ENCODE results near the gene LPIN2. TPM values are rescaled to one million over a fixed set of nuclear protein-coding genes. Genes with fewer than 3 reads are reported as not detected.

Gene LPIN2
- total and polyA plus RNA-seq, 3 experiments from 2014 or later: 68.6 to 83.2 (median 82.9) TPM

- Histone ChIP-seq H3K4me3 (ENCODE audit: low read length) (no peak overlapping the region), H3K4me1 (ENCODE audit: insufficient read depth, low read length) (peaks cover 70% of the 10 kb centered on the region), H3K27ac (ENCODE audit: low read depth, low read length) (peak overlapping the region; percentile 83), H3K36me3 (ENCODE audit: insufficient read depth, low read length) (no peaks in the 10 kb centered on the region), H3K27me3 (ENCODE audit: insufficient read depth, low read length, poor library complexity, severe bottlenecking) (no peaks in the 10 kb centered on the region), H3K9me3 (ENCODE audit: low read length) (no peaks in the 10 kb centered on the region)
- POLR2A ChIA-PET: no interaction called here
- Mint-ChIP-seq H3K27me3 (no peaks in the 10 kb centered on the region), H3K36me3 (peaks cover 2 to 13% (median 7%) of the 10 kb centered on the region in 3 donors), H3K4me3 (no peak overlapping the region), H3K9me3 (no peaks in the 10 kb centered on the region), H3K4me1 (peaks cover 68 to 78% (median 72%) of the 10 kb centered on the region in 3 donors), H3K27ac (peak overlapping the region; percentile 86 to 98 (median 97))
- no peak for DNase-seq
- CTCF ChIA-PET: interaction anchor here (2.5 kb wide), 1 partner anchor 63 kb away, joined by 12 read pairs; no protein-coding TSS in a partner anchor
These were observed 44.6 kb upstream of the LPIN2 start for GRCh38 chr18:3057526-3057925.

DNA sequence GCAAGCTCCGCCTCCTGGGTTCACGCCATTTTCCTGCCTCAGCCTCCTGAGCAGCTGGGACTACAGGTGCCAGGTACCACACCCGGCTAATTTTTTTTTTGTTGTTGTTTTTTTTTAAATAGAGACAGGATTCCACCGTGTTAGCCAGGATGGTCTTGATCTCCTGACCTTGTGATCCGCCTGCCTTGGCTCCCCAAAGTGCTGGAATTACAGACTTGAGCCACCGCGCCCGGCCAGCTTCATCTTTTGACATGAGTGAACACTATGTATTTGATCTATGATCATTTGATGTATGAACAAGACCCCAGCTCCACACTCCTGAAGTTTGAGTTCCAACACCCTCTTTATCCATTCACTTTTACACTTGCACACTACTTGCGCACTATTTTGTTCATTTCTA lies 43.4 kb upstream of the LPIN2 start:
- Histone ChIP-seq H3K27ac (ENCODE audit: low read depth, low read length) (no peak overlapping the region), H3K9me3 (ENCODE audit: low read length) (no peaks in the 10 kb centered on the region), H3K36me3 (ENCODE audit: insufficient read depth, low read length) (no peaks in the 10 kb centered on the region), H3K4me3 (ENCODE audit: low read length) (no peak overlapping the region), H3K4me1 (ENCODE audit: insufficient read depth, low read length) (peaks cover 70% of the 10 kb centered on the region), H3K27me3 (ENCODE audit: insufficient read depth, low read length, poor library complexity, severe bottlenecking) (no peaks in the 10 kb centered on the region)
- Mint-ChIP-seq H3K36me3 (peaks cover 2 to 15% (median 2%) of the 10 kb centered on the region in 3 donors), H3K9me3 (no peaks in the 10 kb centered on the region), H3K27me3 (no peaks in the 10 kb centered on the region), H3K27ac (peak overlapping the region in 7 of 8 donors; percentile 48 to 98 (median 97)), H3K4me3 (no peak overlapping the region), H3K4me1 (peaks cover 65 to 78% (median 72%) of the 10 kb centered on the region in 3 donors)
- CTCF ChIA-PET: interaction anchor here (0.8 to 2.5 kb wide), 4 partner anchors 62 to 95 kb away, joined by 3 to 12 read pairs (median 5); no protein-coding TSS in a partner anchor
- POLR2A ChIA-PET: no interaction called here
- no peak for DNase-seq

GRCh38 chr18:3055816-3056215 lies 42.9 kb upstream of the LPIN2 start:
- POLR2A ChIA-PET: interaction anchor here (0.6 kb wide), 1 partner anchor 19 kb away, joined by 6 read pairs; no protein-coding TSS in a partner anchor
- Mint-ChIP-seq H3K27me3 (peaks cover 0 to 2% of the 10 kb centered on the region in 2 donors), H3K4me3 (no peak overlapping the region), H3K9me3 (no peaks in the 10 kb centered on the region), H3K4me1 (peaks cover 60 to 73% (median 67%) of the 10 kb centered on the region in 3 donors), H3K36me3 (peaks cover 0 to 15% (median 2%) of the 10 kb centered on the region in 3 donors), H3K27ac (no peak overlapping the region)
- Histone ChIP-seq H3K9me3 (ENCODE audit: low read length) (no peaks in the 10 kb centered on the region), H3K27ac (ENCODE audit: low read depth, low read length) (no peak overlapping the region), H3K27me3 (ENCODE audit: insufficient read depth, low read length, poor library complexity, severe bottlenecking) (no peaks in the 10 kb centered on the region), H3K4me3 (ENCODE audit: low read length) (no peak overlapping the region), H3K36me3 (ENCODE audit: insufficient read depth, low read length) (no peaks in the 10 kb centered on the region), H3K4me1 (ENCODE audit: insufficient read depth, low read length) (peaks cover 65% of the 10 kb centered on the region)
- CTCF ChIA-PET: interaction anchor here (0.8 to 2.5 kb wide), 4 partner anchors 61 to 96 kb away, joined by 3 to 12 read pairs (median 5); no protein-coding TSS in a partner anchor
- DNase-seq: no peak

DNA sequence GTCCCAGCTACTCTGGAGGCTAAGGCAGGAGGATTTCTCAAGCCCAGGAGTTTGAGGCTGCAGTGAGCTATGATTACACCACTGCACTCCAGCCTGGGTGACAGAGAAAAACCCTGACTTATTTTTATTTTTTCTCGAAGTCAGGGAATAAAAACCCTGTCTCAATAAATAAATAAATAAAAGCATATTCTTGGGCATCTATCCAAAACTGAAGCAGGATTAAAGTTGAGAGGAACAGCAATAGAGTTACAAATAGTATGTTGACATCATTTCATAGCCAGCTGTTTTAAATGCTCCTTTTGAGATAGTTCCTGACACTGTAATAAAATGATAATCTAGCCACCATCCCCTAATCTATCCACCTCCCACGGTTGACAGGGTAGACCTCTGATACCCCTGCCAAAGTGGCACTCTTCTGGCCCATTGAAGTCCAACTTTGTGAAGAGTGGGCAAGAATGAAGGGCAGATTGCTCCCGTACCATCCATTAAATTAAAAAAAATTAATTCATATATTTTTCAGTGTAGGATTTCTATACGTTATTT lies 42.3 kb upstream of the LPIN2 start:
- Mint-ChIP-seq H3K4me3 (no peak overlapping the region), H3K4me1 (peaks cover 54 to 67% (median 61%) of the 10 kb centered on the region in 3 donors), H3K9me3 (no peaks in the 10 kb centered on the region), H3K36me3 (peaks cover 0 to 15% (median 2%) of the 10 kb centered on the region in 3 donors), H3K27me3 (peaks cover 0 to 2% of the 10 kb centered on the region in 2 donors), H3K27ac (peak overlapping the region in 3 of 8 donors; percentile 24 to 61 (median 45))
- H3K4me1 ChIP-seq (ENCODE audit: insufficient read depth, low read length): peaks cover 59% of the 10 kb centered on the region
- POLR2A ChIA-PET: interaction anchor here (0.6 kb wide), 1 partner anchor 19 kb away, joined by 6 read pairs; no protein-coding TSS in a partner anchor
- H3K36me3 ChIP-seq (ENCODE audit: insufficient read depth, low read length): no peaks in the 10 kb centered on the region
- H3K9me3 ChIP-seq (ENCODE audit: low read length): no peaks in the 10 kb centered on the region
- CTCF ChIA-PET: interaction anchor here (1.7 to 2.5 kb wide), 2 partner anchors 61 to 74 kb away, joined by 7 to 12 read pairs; no protein-coding TSS in a partner anchor
- H3K27me3 ChIP-seq (ENCODE audit: insufficient read depth, low read length, poor library complexity, severe bottlenecking): no peaks in the 10 kb centered on the region
- DNase-seq: no peak
- H3K27ac ChIP-seq (ENCODE audit: low read depth, low read length): no peak overlapping the region
- no peak overlapping the region for H3K4me3 ChIP-seq (ENCODE audit: low read length)

DNA sequence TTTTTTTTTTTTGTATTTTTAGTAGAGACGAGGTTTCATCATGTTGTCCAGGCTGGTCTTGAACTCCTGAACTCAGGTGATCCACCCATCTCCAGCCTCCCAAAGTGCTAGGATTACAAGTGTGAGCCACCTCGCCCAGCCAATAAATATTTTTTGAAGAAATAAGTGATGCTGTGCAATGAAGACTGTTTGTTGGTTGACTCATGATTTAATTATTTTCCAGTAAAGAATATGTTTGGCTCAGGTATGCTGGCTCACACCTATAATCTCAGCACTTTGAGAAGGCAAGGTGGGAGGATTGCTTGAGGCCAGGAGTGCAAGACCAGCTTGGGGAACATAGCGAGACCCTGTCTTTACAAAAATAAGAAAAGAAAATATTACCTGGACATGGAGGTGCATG lies 41.8 kb upstream of the LPIN2 start:
- CTCF ChIA-PET: interaction anchor here (1.7 kb wide), 1 partner anchor 74 kb away, joined by 7 read pairs; no protein-coding TSS in a partner anchor
- no peak for DNase-seq
- Histone ChIP-seq H3K27ac (ENCODE audit: low read depth, low read length) (no peak overlapping the region), H3K4me3 (ENCODE audit: low read length) (no peak overlapping the region), H3K27me3 (ENCODE audit: insufficient read depth, low read length, poor library complexity, severe bottlenecking) (no peaks in the 10 kb centered on the region), H3K4me1 (ENCODE audit: insufficient read depth, low read length) (peaks cover 54% of the 10 kb centered on the region), H3K9me3 (ENCODE audit: low read length) (no peaks in the 10 kb centered on the region), H3K36me3 (ENCODE audit: insufficient read depth, low read length) (no peaks in the 10 kb centered on the region)
- Mint-ChIP-seq H3K36me3 (peaks cover 0 to 15% (median 2%) of the 10 kb centered on the region in 3 donors), H3K9me3 (no peaks in the 10 kb centered on the region), H3K4me1 (peaks cover 51 to 62% (median 57%) of the 10 kb centered on the region in 3 donors), H3K27ac (peak overlapping the region in 1 of 8 donors; percentile 61), H3K4me3 (no peak overlapping the region), H3K27me3 (peaks cover 0 to 2% of the 10 kb centered on the region in 2 donors)
- POLR2A ChIA-PET: no interaction called here

GRCh38 chr18:3054214-3054613 lies 41.3 kb upstream of the LPIN2 start:
- no peak overlapping the region for H3K27ac ChIP-seq (ENCODE audit: low read depth, low read length)
- Mint-ChIP-seq H3K4me1 (peaks cover 48 to 57% (median 51%) of the 10 kb centered on the region in 3 donors), H3K9me3 (no peaks in the 10 kb centered on the region), H3K27me3 (peaks cover 0 to 2% of the 10 kb centered on the region in 2 donors), H3K4me3 (peak overlapping the region in 1 of 7 donors; percentile 24), H3K27ac (peak overlapping the region in 2 of 8 donors; percentile 2 to 90), H3K36me3 (peaks cover 0 to 15% (median 2%) of the 10 kb centered on the region in 3 donors)
- no peaks in the 10 kb centered on the region for H3K27me3 ChIP-seq (ENCODE audit: insufficient read depth, low read length, poor library complexity, severe bottlenecking)
- ChIA-PET POLR2A (no interaction called here), CTCF (no interaction called here)
- DNase-seq: no peak
- peaks cover 50% of the 10 kb centered on the region for H3K4me1 ChIP-seq (ENCODE audit: insufficient read depth, low read length)
- no peaks in the 10 kb centered on the region for H3K9me3 ChIP-seq (ENCODE audit: low read length)
- no peak overlapping the region for H3K4me3 ChIP-seq (ENCODE audit: low read length)
- no peaks in the 10 kb centered on the region for H3K36me3 ChIP-seq (ENCODE audit: insufficient read depth, low read length)

DNA sequence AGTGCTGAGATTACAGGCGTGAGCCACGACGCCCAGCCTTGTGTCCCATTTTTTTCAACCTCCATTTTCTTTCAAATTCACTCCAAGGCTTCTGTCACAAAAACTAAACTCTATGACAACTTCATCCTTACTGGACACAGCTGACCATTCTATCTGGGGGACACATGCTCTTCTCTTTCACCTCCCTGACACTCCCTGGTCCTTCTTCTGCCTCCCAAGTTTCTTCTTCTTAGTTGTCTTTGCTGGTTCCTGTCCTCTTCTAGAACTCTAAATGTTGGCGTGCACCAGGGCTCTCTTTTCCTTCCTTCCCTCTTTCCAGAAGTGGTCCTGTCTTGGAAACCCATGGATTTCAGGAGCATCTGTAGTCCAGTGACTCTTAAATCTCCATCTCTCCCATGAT lies 40.1 kb upstream of the LPIN2 start:
- CTCF ChIA-PET: interaction anchor here (0.8 kb wide), 1 partner anchor 9 kb away, joined by 3 read pairs; no protein-coding TSS in a partner anchor
- POLR2A ChIA-PET: no interaction called here
- H3K27ac Mint-ChIP-seq: peak overlapping the region in 2 of 8 donors; percentile 58 to 68

DNA sequence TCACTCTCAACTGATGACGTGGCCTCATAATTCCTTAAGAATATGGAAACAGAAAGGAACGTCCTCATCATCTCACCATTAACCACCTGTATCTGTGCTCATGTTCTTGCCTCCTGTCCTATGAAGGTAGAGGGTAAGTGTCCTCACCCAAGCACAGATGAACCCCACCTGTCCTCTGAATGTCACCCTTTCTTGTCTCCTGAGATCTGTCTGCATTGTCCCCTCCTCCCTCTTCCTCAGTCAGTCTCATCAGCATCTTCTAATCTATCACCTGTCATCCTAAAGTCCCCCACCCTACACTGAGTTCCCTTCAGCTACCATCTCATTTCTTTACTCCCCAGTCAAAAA lies 39.4 kb upstream of the LPIN2 start:
- CTCF ChIA-PET: interaction anchor here (0.8 kb wide), 1 partner anchor 10 kb away, joined by 3 read pairs; no protein-coding TSS in a partner anchor
- H3K4me3 ChIP-seq (ENCODE audit: low read length): no peak overlapping the region
- POLR2A ChIA-PET: interaction anchor here (0.6 kb wide), 1 partner anchor 10 kb away, joined by 3 read pairs; no protein-coding TSS in a partner anchor

More for the DNA sequence above, 40.1 kb upstream of the LPIN2 start:
- no peaks in the 10 kb centered on the region for H3K36me3 ChIP-seq (ENCODE audit: insufficient read depth, low read length)
- Mint-ChIP-seq H3K9me3 (no peaks in the 10 kb centered on the region), H3K36me3 (peaks cover 0 to 15% (median 2%) of the 10 kb centered on the region in 3 donors), H3K4me3 (peak overlapping the region in 1 of 7 donors; percentile 2), H3K4me1 (peaks cover 38 to 45% (median 41%) of the 10 kb centered on the region in 3 donors), H3K27me3 (peaks cover 0 to 3% of the 10 kb centered on the region in 2 donors)
- H3K4me1 ChIP-seq (ENCODE audit: insufficient read depth, low read length): peaks cover 38% of the 10 kb centered on the region
- no peaks in the 10 kb centered on the region for H3K9me3 ChIP-seq (ENCODE audit: low read length)
- no peak overlapping the region for H3K4me3 ChIP-seq (ENCODE audit: low read length)
- no peaks in the 10 kb centered on the region for H3K27me3 ChIP-seq (ENCODE audit: insufficient read depth, low read length, poor library complexity, severe bottlenecking)
- no peak overlapping the region for H3K27ac ChIP-seq (ENCODE audit: low read depth, low read length)
- no peak for DNase-seq

More for the DNA sequence above, 39.4 kb upstream of the LPIN2 start:
- H3K36me3 Mint-ChIP-seq: peaks cover 0 to 15% (median 2%) of the 10 kb centered on the region in 3 donors
- peak overlapping the region in 2 of 7 donors; percentile 12 to 42 for H3K4me3 Mint-ChIP-seq
- Histone ChIP-seq H3K27me3 (ENCODE audit: insufficient read depth, low read length, poor library complexity, severe bottlenecking) (no peaks in the 10 kb centered on the region), H3K9me3 (ENCODE audit: low read length) (no peaks in the 10 kb centered on the region), H3K27ac (ENCODE audit: low read depth, low read length) (no peak overlapping the region), H3K36me3 (ENCODE audit: insufficient read depth, low read length) (no peaks in the 10 kb centered on the region), H3K4me1 (ENCODE audit: insufficient read depth, low read length) (peaks cover 31% of the 10 kb centered on the region)
- H3K27me3 Mint-ChIP-seq: peaks cover 0 to 3% of the 10 kb centered on the region in 2 donors
- peaks cover 31 to 38% (median 36%) of the 10 kb centered on the region in 3 donors for H3K4me1 Mint-ChIP-seq
- no peak for DNase-seq
- H3K9me3 Mint-ChIP-seq: no peaks in the 10 kb centered on the region
- peak overlapping the region in 7 of 8 donors; percentile 2 to 81 (median 51) for H3K27ac Mint-ChIP-seq

All from CD8-positive, alpha-beta memory T cell (primary cell).